Endothelial cell of umbilical vein (primary cell): Measurements from ENCODE around the gene NDUFS6. TPM values are rescaled to one million over a fixed set of nuclear protein-coding genes. Genes with fewer than 3 reads are reported as not detected.

Experiments used
- BruUV-seq: library from RNA; stranded (reverse); fragments of 400-500 nt; replicated peaks from 2 replicates; lab custom pipeline; 2021; lab: Mats Ljungman, UMichigan
- CTCF ChIA-PET: fragments of 300-600, 350-600 bp; sonication (Branson Sonifier 250); formaldehyde crosslinking; loops from one replicate; lab custom pipeline; 2021; ENCODE audit warnings: antibody characterized with exemption, inconsistent platforms; lab: Charles Lee
- POLR2A ChIA-PET: fragments of 300-600, 350-600 bp; sonication (Branson Sonifier 250); formaldehyde crosslinking; loops from one replicate; lab custom pipeline; 2021; ENCODE audit warnings: antibody characterized with exemption, inconsistent platforms; lab: Charles Lee
- DNase-seq: peaks from one replicate; pipeline ENCODE4 v3.0.0-alpha.2; 2011; ENCODE audit warnings: low read depth, low spot score
- FAIRE-seq: peaks from 2 replicates; lab custom pipeline; 2011; peaks lifted over from hg19 to GRCh38; lab: Jason Lieb, UNC
- H2AFZ ChIP-seq: 2 replicates; pipeline ENCODE4 v1.6.0; 2012; ENCODE audit warnings: low read depth, low read length, control low read depth, inconsistent platforms
- H3K27ac ChIP-seq: 2 replicates; pipeline ENCODE4 v1.5.1; 2011; ENCODE audit warnings: low read depth, mild to moderate bottlenecking, control low read depth, low read length, moderate library complexity; ENCODE audit not compliant: insufficient read depth
- H3K27me3 ChIP-seq, 2 experiments: 2 replicates each; pipeline versions ENCODE4 v1.6.0 to v1.6.1; 2011; ENCODE audit warnings: low read length in 2 of 2, mixed read lengths in 1 of 2; ENCODE audit not compliant: control insufficient read depth in 2 of 2, insufficient read depth in 2 of 2
- H3K36me3 ChIP-seq, 2 experiments: 2 replicates in 1 of 2; 3 replicates in 1 of 2; pipeline ENCODE4 v1.5.1; 2011; ENCODE audit warnings: low read length in 2 of 2, mild to moderate bottlenecking in 1 of 2, moderate library complexity in 1 of 2; ENCODE audit not compliant: control insufficient read depth in 2 of 2, insufficient read depth in 2 of 2; ENCODE audit errors: extremely low read depth in 1 of 2
- H3K4me1 ChIP-seq: 3 replicates; pipeline ENCODE4 v1.5.1; 2011; ENCODE audit warnings: mild to moderate bottlenecking, low read length; ENCODE audit not compliant: control insufficient read depth, insufficient read depth; ENCODE audit errors: extremely low read depth
- H3K4me2 ChIP-seq: 2 replicates; pipeline ENCODE4 v1.6.1; 2011; ENCODE audit warnings: low read length, control low read depth, mixed read lengths; ENCODE audit not compliant: insufficient read depth
- H3K4me3 ChIP-seq, 3 experiments: fragments of 200-600 bp in 1 of 3; sonication (generic), shearing (Covaris generic) in 1 of 3; replicated peaks in 1 of 3; 2 replicates each; pipeline ENCODE4 v1.5.1; 2011 to 2016; ENCODE audit warnings: control low read depth in 3 of 3, low read length in 3 of 3, mild to moderate bottlenecking in 2 of 3, inconsistent platforms in 1 of 3, low read depth in 1 of 3, moderate library complexity in 1 of 3; ENCODE audit not compliant: insufficient read depth in 1 of 3
- H3K79me2 ChIP-seq: 2 replicates; pipeline ENCODE4 v1.6.0; 2012; ENCODE audit warnings: low read length, inconsistent platforms; ENCODE audit not compliant: control insufficient read depth, insufficient read depth
- H3K9ac ChIP-seq: replicated peaks from 2 replicates; pipeline ENCODE3; 2011; ENCODE audit warnings: low read length, control low read depth; ENCODE audit not compliant: insufficient read depth; ENCODE audit errors: extremely low read depth
- H3K9me1 ChIP-seq: replicated peaks from 3 replicates; pipeline ENCODE4 v1.6.0; 2011; ENCODE audit warnings: mild to moderate bottlenecking, low read length; ENCODE audit not compliant: control insufficient read depth, insufficient read depth; ENCODE audit errors: extremely low read depth
- H3K9me3 ChIP-seq: replicated peaks from 2 replicates; pipeline ENCODE4 v1.5.1; 2012; ENCODE audit warnings: low read length, inconsistent platforms; ENCODE audit not compliant: control insufficient read depth, insufficient read depth
- H4K20me1 ChIP-seq: replicated peaks from 2 replicates; pipeline ENCODE3; 2011; ENCODE audit warnings: mild to moderate bottlenecking, low read length; ENCODE audit not compliant: control insufficient read depth, insufficient read depth; ENCODE audit errors: extremely low read depth
- CTCF ChIP-seq, 2 donors: IDR thresholded peaks; 1 replicate in 1 of 2; 2 replicates in 1 of 2; pipeline ENCODE4 v1.5.1; 2011; ENCODE audit warnings: low read length in 2 of 2, mild to moderate bottlenecking in 2 of 2, moderate library complexity in 2 of 2, control low read depth in 1 of 2, inconsistent platforms in 1 of 2, low read depth in 1 of 2; ENCODE audit not compliant: insufficient read depth in 1 of 2; ENCODE audit errors: extremely low read depth in 1 of 2
- JUN ChIP-seq: IDR thresholded peaks from 2 replicates; pipeline ENCODE4 v1.6.1; 2011; ENCODE audit warnings: borderline replicate concordance, low read depth; ENCODE audit not compliant: insufficient read length, insufficient read depth
- MAX ChIP-seq: IDR thresholded peaks from 2 replicates; pipeline ENCODE4 v1.6.1; 2011; ENCODE audit not compliant: insufficient read depth, insufficient read length
- POLR2A ChIP-seq: IDR thresholded peaks from 2 replicates; pipeline ENCODE4 v1.6.1; 2012; ENCODE audit warnings: low read depth, mild to moderate bottlenecking, control low read depth, low read length
- POLR2AphosphoS5 ChIP-seq: IDR thresholded peaks from 2 replicates; pipeline ENCODE4 v1.6.1; 2012; ENCODE audit warnings: low read depth, mild to moderate bottlenecking, control low read depth, low read length, moderate library complexity; ENCODE audit not compliant: insufficient read depth
- dilution Hi-C: fragments of 300-500 bp; cut with MboI; formaldehyde crosslinking; loops from one replicate; pipeline ENCODE4 v1.15.0; 2019; ENCODE audit warnings: low sequenced_read_pairs; ENCODE audit not compliant: extremely low pct_ligation_motif_present
- intact Hi-C: fragments of 100-400 bp; cut with micrococcal nuclease; formaldehyde crosslinking; loops from one replicate; pipeline ENCODE4 v1.10.0; 2022
- polyA plus RNA-seq, 4 experiments: library from polyadenylated mRNA; depleted of rRNA in 3 of 4; stranded (reverse) in 3 of 4; unstranded in 1 of 4; fragments of >200 nt; gene quantifications; 2 replicates each; pipeline versions ENCODE4 v1.2.1 to v1.2.3, GENCODE V29; 2011 to 2012; ENCODE audit warnings: missing spikeins in 1 of 4
- total RNA-seq: library from RNA; stranded (reverse); gene quantifications from 2 replicates; pipeline ENCODE4 v1.2.3, GENCODE V29; 2021

The NDUFS6 gene
- total and polyA plus RNA-seq, 2 donors (not counting 3 experiments of a cell fraction or from before 2014, with no cell fraction given): 42.5 to 127 TPM

- Histone ChIP-seq H3K9me3 (no peaks in the 10 kb centered on the region), H3K4me1 (no peaks in the 10 kb centered on the region), H3K9ac (no peak overlapping the region), H4K20me1 (no peaks in the 10 kb centered on the region), H3K79me2 (no peaks in the 10 kb centered on the region), H3K9me1 (no peaks in the 10 kb centered on the region), H3K4me3 (no peak overlapping the region), H3K36me3 (peaks cover 17 to 37% of the 10 kb centered on the region in 2 experiments), H3K27ac (no peak overlapping the region), H3K27me3 (no peaks in the 10 kb centered on the region), H3K4me2 (no peak overlapping the region), H2AFZ (no peak overlapping the region)
- dilution Hi-C loops (no loop called here), intact Hi-C loops (no loop called here)
- no peak for FAIRE-seq
- no peak for TF ChIP-seq JUN
- no peak for TF ChIP-seq POLR2A
- TF ChIP-seq CTCF (IDR thresholded peaks at IDR 0.05; ENCODE audit: extremely low read depth in 1 of 2, insufficient read depth in 1 of 2, low read depth in 1 of 2, low read length in 2 of 2): no peak
- no peak for TF ChIP-seq POLR2AphosphoS5
- TF ChIP-seq MAX: no peak
- POLR2A ChIA-PET: no interaction called here
- BruUV-seq: no TSS peak
- CTCF ChIA-PET: interaction anchor here (0.7 kb wide), 1 partner anchor 9 kb away, joined by 3 read pairs; no protein-coding TSS in a partner anchor
- no peak for DNase-seq
Measured at GRCh38 chr5:1817261-1818043, 16.2 kb downstream of the NDUFS6 start.
